ENCODE measurements around the gene ZNF239. TPM values are rescaled to one million over a fixed set of nuclear protein-coding genes. Genes with fewer than 3 reads are reported as not detected.
A peak's percentile ranks its signal among the peaks of the same experiment; 100 is the strongest.
"Not testable (repeated sequence)": the region's sequence is repeated elsewhere in the genome, so short reads cannot be mapped to it uniquely, and the experiment has no call there.

Gene ZNF239
- total RNA-seq: 1 to 10 TPM in 1 of 2 experiments, under 1 TPM in 1; 0.52 to 1.1 TPM

DNA sequence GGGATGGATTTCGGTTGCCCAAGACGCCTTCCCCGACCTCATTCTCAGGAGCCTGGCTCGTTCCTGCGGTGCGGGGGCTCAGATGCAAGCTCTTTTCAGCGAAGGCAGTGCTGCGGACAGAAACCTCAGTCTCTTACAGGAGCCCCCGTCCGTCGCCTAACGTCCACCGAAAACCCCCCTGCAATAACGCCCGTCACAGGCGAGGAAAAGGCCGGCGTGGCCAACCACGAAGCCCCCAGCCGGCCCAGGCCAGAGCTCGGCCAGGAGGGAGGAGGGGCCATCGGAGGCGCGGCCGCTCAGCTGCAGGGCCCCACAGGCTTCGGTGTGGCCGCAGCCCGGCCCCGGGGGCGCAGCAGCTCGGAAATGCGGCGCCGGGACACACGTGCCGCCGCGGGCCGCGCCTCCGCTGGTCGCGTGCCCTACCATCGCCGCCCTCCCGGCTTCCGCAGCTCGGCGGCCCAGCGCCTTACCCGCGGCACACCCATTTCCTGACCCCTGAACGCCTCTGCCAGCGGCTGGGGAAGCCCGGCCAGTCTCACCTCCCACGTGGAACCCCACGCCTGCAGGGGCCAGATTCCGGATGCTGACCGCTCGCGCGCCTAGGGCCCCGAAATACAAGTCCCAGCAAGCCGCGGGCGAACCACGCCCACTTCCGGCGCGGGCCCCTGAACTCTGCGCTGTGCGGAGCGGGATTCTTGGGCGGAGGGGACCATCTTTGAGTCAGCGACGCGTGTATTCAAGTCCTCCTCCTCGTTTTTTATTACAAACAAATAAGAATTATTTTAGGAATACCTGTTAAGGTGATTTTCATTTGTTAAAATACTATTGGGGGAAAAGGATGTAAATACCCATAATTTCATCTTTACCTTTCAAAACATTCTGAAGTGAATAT is at the start of gene ZNF239:
Gene ZNF239, minus strand, starts transcription at position 616 of the 892 bp plus-strand sequence. CDS start 16,537 bp downstream, outside the sequence.
- Mint-ChIP-seq H3K27me3 (ENCODE audit: low read depth) (no peaks in the 10 kb centered on the region), H3K9me3 (ENCODE audit: insufficient read depth) (peaks cover 41% of the 10 kb centered on the region), H3K36me3 (ENCODE audit: low read depth) (peaks cover 39% of the 10 kb centered on the region), H3K4me1 (ENCODE audit: low read depth) (peaks cover 42% of the 10 kb centered on the region), H3K4me3 (peak within 1 kb of the TSS; percentile 51), H3K27ac (peak within 1 kb of the TSS; percentile 27)
- DNase-seq (peak; percentile 80), ATAC-seq (peak; percentile 82)
- ChIA-PET CTCF (no interaction called here), POLR2A (no interaction called here)

DNA sequence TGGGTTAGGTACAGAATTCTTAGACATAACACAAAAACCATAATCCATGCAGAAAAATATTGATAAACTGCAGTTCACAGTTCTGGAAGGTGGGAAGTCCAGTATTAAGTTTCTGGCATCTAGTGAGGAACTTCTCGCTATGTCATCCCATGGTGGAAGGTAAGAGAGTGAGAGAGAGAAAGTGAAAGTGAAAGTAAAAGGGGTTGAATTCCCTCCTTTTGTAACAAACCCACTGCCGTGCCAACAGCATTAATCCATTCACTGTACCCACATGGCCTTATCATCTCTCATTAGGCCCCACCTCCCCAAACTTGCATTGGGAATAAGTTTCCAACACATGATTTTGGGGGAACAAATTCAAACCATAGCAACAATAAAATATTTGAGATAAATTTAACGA is 48.9 kb upstream of the ZNF239 start:
- CTCF ChIA-PET: no interaction called here
- Mint-ChIP-seq H3K4me3 (peak overlapping the region; percentile 35), H3K27me3 (ENCODE audit: low read depth) (no peaks in the 10 kb centered on the region), H3K36me3 (ENCODE audit: low read depth) (peaks cover 22% of the 10 kb centered on the region), H3K4me1 (ENCODE audit: low read depth) (peaks cover 11% of the 10 kb centered on the region), H3K9me3 (ENCODE audit: insufficient read depth) (peaks cover 42% of the 10 kb centered on the region), H3K27ac (peak overlapping the region; percentile 39)
- DNase-seq: no peak
- POLR2A ChIA-PET: interaction anchor here (0.5 kb wide), 1 partner anchor 144 kb away, joined by 3 read pairs; no protein-coding TSS in a partner anchor
- peak; percentile 72 for ATAC-seq

DNA sequence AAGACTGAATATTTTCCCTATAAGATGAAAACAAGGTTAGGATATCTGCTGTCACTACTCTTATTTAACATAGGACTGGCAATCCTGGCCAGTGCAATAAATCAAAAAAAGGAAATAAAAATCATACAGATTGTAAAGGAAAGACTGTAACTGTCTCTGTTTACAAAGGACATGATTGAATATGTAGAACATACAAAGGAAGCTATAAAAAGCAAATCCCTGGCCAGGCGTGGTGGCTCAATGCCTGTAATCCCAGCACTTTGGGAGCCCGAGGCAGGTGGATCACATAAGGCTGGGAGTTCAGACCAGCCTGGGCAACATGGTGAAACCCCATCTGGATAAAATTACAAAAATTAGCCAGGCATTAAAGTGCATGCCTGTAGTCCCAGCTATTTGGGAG is 47.6 kb upstream of the ZNF239 start:
- POLR2A ChIA-PET: no interaction called here
- Mint-ChIP-seq H3K4me1 (ENCODE audit: low read depth) (peaks cover 11% of the 10 kb centered on the region), H3K36me3 (ENCODE audit: low read depth) (peaks cover 30% of the 10 kb centered on the region), H3K27me3 (ENCODE audit: low read depth) (no peaks in the 10 kb centered on the region), H3K27ac (no peak overlapping the region), H3K9me3 (ENCODE audit: insufficient read depth) (peaks cover 52% of the 10 kb centered on the region), H3K4me3 (no peak overlapping the region)
- CTCF ChIA-PET: interaction anchor here (0.7 kb wide), 1 partner anchor 10 kb away, joined by 3 read pairs; no protein-coding TSS in a partner anchor
- ATAC-seq (no peak), DNase-seq (no peak)

DNA sequence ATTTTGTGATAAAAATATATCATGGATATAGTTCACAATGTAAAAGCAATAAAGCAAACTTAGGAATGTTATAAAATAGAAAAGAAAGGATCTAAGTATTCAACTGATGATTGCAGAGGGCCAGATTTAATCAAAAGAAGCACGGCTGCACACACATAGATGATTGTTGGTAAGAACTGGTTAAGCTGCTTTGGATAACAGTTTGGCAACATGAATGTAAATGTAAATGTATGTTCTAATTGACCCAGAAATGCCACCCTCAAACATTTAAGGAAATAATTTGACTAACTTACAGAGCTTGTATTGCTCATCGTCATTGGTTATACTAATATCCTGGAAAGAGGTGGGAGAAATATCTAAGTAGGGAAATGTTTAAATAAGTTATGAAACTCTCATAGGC is 45.0 kb upstream of the ZNF239 start:
- ATAC-seq: no peak
- no peak overlapping the region for H3K27ac Mint-ChIP-seq
- DNase-seq: no peak
- peaks cover 66% of the 10 kb centered on the region for H3K9me3 Mint-ChIP-seq (ENCODE audit: insufficient read depth)
- ChIA-PET CTCF (no interaction called here), POLR2A (no interaction called here)
- H3K4me3 Mint-ChIP-seq: no peak overlapping the region
- H3K27me3 Mint-ChIP-seq (ENCODE audit: low read depth): no peaks in the 10 kb centered on the region
- H3K36me3 Mint-ChIP-seq (ENCODE audit: low read depth): peaks cover 55% of the 10 kb centered on the region
- H3K4me1 Mint-ChIP-seq (ENCODE audit: low read depth): peaks cover 11% of the 10 kb centered on the region

DNA sequence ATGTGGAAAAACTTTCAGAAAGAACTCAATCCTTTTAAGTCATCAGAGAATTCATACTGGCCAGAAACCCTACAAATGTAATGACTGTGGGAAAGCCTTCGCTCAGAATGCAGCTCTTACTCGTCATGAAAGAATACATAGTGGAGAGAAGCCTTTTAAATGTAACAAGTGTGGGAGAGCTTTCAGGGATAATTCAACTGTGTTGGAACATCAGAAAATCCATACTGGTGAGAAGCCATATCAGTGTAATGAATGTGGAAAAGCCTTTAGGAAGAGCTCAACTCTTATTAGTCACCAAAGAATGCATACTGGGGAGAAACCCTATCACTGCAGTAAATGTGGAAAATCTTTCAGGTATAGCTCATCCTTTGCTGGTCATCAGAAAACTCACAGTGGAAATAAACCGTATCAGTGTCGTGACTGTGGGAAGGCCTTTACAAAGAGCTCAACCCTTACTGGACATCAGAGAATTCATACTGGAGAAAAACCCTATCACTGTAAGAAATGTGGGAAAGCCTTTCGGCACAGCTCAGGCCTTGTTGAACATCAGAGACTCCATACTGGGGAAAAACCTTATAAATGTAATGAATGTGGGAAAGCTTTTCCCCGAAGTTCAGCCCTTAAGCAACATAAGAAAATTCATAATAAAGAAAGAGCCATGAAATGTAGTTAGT is 42.4 kb upstream of the ZNF239 start:
- peaks cover 63% of the 10 kb centered on the region for H3K36me3 Mint-ChIP-seq (ENCODE audit: low read depth)
- H3K4me3 Mint-ChIP-seq: no peak overlapping the region
- no peak for ATAC-seq
- no peak for DNase-seq
- H3K9me3 Mint-ChIP-seq (ENCODE audit: insufficient read depth): peaks cover 65% of the 10 kb centered on the region
- no peaks in the 10 kb centered on the region for H3K27me3 Mint-ChIP-seq (ENCODE audit: low read depth)
- ChIA-PET POLR2A (interaction anchor here (0.5 kb wide), 1 partner anchor 63 kb away, joined by 3 read pairs; no protein-coding TSS in a partner anchor), CTCF (interaction anchor here (0.6 kb wide), 1 partner anchor 10 kb away, joined by 3 read pairs; no protein-coding TSS in a partner anchor)
- no peak overlapping the region for H3K27ac Mint-ChIP-seq
- H3K4me1 Mint-ChIP-seq (ENCODE audit: low read depth): peaks cover 1% of the 10 kb centered on the region

DNA sequence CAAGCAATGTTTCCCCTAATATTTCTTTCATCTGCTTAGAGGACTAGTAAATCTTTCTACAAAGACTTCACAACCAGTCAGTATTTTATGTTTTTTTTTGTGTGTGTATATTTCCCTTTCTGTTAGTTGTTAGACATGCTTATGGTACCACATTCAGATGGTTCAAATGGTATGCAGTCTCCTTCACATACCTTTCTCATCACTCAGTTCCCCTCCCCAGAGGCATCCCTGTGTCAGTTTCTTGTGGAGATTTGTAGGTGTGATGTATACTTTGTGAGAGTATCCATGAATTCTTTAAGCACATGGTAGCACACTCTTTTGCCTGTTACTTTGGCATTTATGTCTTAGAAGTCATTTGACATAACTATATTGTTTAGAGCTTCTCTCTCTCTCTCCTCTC is 36.2 kb upstream of the ZNF239 start:
- peaks cover 77% of the 10 kb centered on the region for H3K36me3 Mint-ChIP-seq (ENCODE audit: low read depth)
- H3K4me3 Mint-ChIP-seq: no peak overlapping the region
- H3K27me3 Mint-ChIP-seq (ENCODE audit: low read depth): no peaks in the 10 kb centered on the region
- no peak overlapping the region for H3K27ac Mint-ChIP-seq
- H3K4me1 Mint-ChIP-seq (ENCODE audit: low read depth): peaks cover 29% of the 10 kb centered on the region
- ATAC-seq (no peak), DNase-seq (no peak)
- CTCF ChIA-PET: no interaction called here
- H3K9me3 Mint-ChIP-seq (ENCODE audit: insufficient read depth): peaks cover 21% of the 10 kb centered on the region
- POLR2A ChIA-PET: no interaction called here

DNA sequence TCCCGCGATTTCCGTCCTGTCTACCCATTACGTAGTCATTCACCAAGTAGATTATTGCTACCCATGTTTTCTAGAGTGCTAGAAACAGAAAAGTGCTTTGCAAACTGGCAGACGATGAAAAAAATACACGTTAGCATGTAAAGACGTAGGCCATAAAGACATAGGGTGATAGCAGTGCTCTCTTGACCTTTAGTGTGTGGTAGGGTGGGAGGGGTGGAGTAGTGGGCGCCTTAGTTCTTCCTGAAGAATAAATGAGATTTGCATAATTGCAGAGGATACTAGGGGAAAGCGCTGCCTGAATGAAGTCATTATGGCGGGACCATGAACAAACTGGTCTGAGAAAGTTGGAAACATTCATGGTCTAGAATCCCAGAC is 32.8 kb upstream of the ZNF239 start:
- Mint-ChIP-seq H3K4me3 (peak overlapping the region; percentile 77), H3K27me3 (ENCODE audit: low read depth) (peaks cover 5% of the 10 kb centered on the region), H3K9me3 (ENCODE audit: insufficient read depth) (peaks cover 8% of the 10 kb centered on the region), H3K36me3 (ENCODE audit: low read depth) (peaks cover 50% of the 10 kb centered on the region), H3K27ac (peak overlapping the region; percentile 78), H3K4me1 (ENCODE audit: low read depth) (peaks cover 28% of the 10 kb centered on the region)
- DNase-seq: no peak
- POLR2A ChIA-PET: interaction anchor here (0.6 to 1.3 kb wide), 2 partner anchors 12 to 193 kb away, joined by 4 read pairs; no protein-coding TSS in a partner anchor
- no peak for ATAC-seq
- CTCF ChIA-PET: interaction anchor here (0.8 kb wide), 1 partner anchor 10 kb away, joined by 3 read pairs; no protein-coding TSS in a partner anchor

DNA sequence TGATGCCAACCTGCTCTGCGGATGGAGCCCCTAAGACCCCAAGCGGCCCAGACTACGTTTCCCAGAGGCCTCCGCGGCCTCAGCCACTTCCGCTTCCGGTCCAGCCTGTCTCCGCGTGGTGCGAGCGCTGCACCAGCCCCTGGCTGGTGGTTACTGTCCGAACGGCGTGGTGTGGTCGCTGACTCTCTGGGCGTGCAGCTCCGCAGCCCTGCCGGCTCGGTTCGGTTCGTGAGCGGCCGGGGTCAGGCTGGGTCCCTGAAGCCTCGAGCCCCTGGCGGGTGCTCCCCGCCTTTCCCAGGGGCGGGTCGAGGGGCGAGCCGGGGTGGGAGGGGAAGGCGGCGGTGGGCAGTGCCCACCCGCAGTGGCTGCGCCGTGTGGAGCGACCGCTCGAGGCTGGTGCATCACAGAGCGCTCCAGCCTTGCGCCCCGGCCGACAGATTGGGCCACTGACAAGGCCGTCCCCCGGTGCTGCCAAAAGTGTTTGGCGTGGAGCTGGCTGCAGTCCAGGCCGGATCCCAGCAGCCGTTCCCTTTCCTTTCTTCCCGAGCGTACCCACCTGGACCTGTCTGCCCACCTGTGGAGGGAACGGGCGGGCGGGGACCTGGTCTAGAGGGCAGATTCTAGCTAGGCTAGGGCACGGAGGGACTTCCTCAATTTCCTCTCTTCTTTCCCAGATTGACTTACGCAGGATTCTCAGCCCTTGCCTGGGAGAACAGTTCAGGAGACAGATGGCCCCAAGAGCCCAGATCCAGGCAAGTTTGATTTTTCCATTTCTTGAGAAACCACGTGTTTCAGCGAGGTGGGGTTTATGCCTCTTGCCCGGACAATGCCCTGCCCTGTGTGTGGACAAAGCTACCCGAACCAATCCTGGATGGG is 32.1 kb upstream of the ZNF239 start, which contains the start of gene ZNF485:
Gene ZNF485, plus strand, starts transcription at position 116 of the 876 bp plus-strand sequence. Its CDS starts 613 bp downstream, at position 729.
- Mint-ChIP-seq H3K9me3 (ENCODE audit: insufficient read depth) (peaks cover 5% of the 10 kb centered on the region), H3K4me3 (peak within 1 kb of the TSS; percentile 77), H3K36me3 (ENCODE audit: low read depth) (peaks cover 43% of the 10 kb centered on the region), H3K27ac (peak within 1 kb of the TSS; percentile 78), H3K27me3 (ENCODE audit: low read depth) (peaks cover 5% of the 10 kb centered on the region), H3K4me1 (ENCODE audit: low read depth) (peaks cover 28% of the 10 kb centered on the region)
- DNase-seq (peak; percentile 70), ATAC-seq (peak; percentile 88)
- CTCF ChIA-PET: interaction anchor here (0.8 kb wide), 1 partner anchor 10 kb away, joined by 3 read pairs; no protein-coding TSS in a partner anchor
- POLR2A ChIA-PET: interaction anchor here (0.6 to 1.3 kb wide), 2 partner anchors 12 to 194 kb away, joined by 4 read pairs; no protein-coding TSS in a partner anchor

DNA sequence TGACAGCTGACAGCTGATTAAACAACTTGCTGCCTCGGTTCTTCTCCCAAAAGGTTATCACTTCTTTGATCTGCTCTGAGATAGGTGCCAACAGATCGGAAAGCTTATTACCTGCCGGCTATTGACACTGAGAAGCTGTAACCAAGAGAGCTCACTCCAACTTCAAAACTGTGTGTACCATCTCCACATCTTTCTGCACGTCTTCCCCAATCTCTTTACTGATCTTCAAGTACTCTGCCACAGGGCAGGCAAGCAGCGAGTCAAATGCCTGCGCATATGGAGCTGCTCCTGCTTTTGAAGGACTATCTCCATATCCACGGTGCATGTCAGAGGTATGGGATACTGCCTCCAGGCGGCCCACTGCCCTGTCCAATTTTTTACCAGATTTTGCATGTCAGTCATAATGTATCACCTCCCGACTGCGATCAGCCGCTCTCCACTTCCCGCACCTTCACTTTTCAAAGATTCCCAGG is 31.5 kb upstream of the ZNF239 start:
- Mint-ChIP-seq H3K4me1 (ENCODE audit: low read depth) (peaks cover 28% of the 10 kb centered on the region), H3K4me3 (peak overlapping the region; percentile 77), H3K27me3 (ENCODE audit: low read depth) (peaks cover 5% of the 10 kb centered on the region), H3K27ac (peak overlapping the region; percentile 76), H3K9me3 (ENCODE audit: insufficient read depth) (peaks cover 5% of the 10 kb centered on the region), H3K36me3 (ENCODE audit: low read depth) (peaks cover 40% of the 10 kb centered on the region)
- CTCF ChIA-PET: no interaction called here
- POLR2A ChIA-PET: interaction anchor here (0.6 to 1.4 kb wide), 2 partner anchors 11 to 148 kb away, joined by 3 to 7 read pairs; no protein-coding TSS in a partner anchor
- peak; percentile 14 for ATAC-seq
- no peak for DNase-seq

DNA sequence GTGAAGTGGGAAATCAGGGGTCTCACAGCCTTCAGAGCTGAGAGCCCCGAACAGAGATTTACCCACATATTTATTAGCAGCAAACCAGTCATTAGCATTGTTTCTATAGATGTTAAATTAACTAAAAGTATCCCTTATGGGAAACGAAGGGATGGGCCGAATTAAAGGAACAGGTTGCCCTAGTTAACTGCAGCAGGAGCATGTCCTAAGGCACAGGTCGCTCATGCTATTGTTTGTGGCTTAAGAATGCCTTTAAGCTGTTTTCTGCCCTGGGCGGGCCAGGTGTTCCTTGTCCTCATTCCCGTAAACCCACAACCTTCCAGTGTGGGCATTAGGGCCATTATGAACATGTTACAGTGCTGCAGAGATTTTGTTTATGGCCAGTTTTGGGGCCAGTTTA is 27.2 kb upstream of the ZNF239 start:
- H3K27me3 Mint-ChIP-seq (ENCODE audit: low read depth); CTCF ChIA-PET; POLR2A ChIA-PET: not testable (repeated sequence)

DNA sequence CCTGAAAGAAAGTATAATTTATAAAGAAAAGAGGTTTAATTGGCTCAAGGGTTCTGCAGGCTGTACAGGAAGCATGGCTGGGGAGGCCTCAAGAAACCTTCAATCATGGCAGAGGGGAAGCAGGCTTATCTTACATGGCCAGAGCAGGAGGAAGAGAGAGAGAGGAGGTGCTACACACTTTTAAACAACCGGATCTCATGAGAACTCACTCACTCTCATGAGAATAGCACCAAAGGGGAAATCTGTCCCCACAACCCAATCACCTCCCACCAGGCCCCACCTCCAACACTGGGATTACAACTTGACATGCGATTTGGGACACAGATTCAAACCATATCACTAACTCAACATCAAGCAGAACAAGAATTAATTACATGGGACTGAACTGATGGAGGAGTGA is 24.9 kb upstream of the ZNF239 start:
- Mint-ChIP-seq H3K9me3 (ENCODE audit: insufficient read depth) (peaks cover 12% of the 10 kb centered on the region), H3K27ac (no peak overlapping the region), H3K4me3 (no peak overlapping the region), H3K27me3 (ENCODE audit: low read depth) (peaks cover under 1% of the 10 kb centered on the region), H3K4me1 (ENCODE audit: low read depth) (peaks cover 31% of the 10 kb centered on the region), H3K36me3 (ENCODE audit: low read depth) (peaks cover 8% of the 10 kb centered on the region)
- ATAC-seq (no peak), DNase-seq (no peak)
- CTCF ChIA-PET: no interaction called here
- POLR2A ChIA-PET: no interaction called here

More for the DNA sequence above, 27.2 kb upstream of the ZNF239 start:
- Mint-ChIP-seq H3K9me3 (ENCODE audit: insufficient read depth) (peaks cover 17% of the 10 kb centered on the region), H3K4me1 (ENCODE audit: low read depth) (peaks cover 16% of the 10 kb centered on the region), H3K36me3 (ENCODE audit: low read depth) (peaks cover 13% of the 10 kb centered on the region)
- ATAC-seq, H3K4me3 Mint-ChIP-seq, DNase-seq, H3K27ac Mint-ChIP-seq: not testable (repeated sequence)
